Liver (tissue), 3 donors: Measurements from ENCODE around the gene ALK.

ENCODE experiments used
- ATF3 ChIP-seq: IDR thresholded peaks from 2 replicates; pipeline ENCODE4 v1.6.1; 2016; ENCODE audit warnings: antibody characterized with exemption
- CTCF ChIP-seq: fragments of 150-350 bp; IDR thresholded peaks from 2 replicates; pipeline ENCODE4 v1.5.1; 2017; ENCODE audit warnings: improper control_type of control experiment, low read depth, low read length; ENCODE audit not compliant: missing input control
- EGR1 ChIP-seq, 2 donors: IDR thresholded peaks; 2 replicates each; pipeline ENCODE4 v1.6.1; 2016 to 2018; ENCODE audit warnings: antibody characterized with exemption in 2 of 2, low read depth in 2 of 2
- GABPA ChIP-seq, 2 donors: IDR thresholded peaks in 1 of 2; conservative IDR thresholded peaks in 1 of 2; 2 replicates each; pipeline ENCODE4 v1.6.1; 2016; ENCODE audit warnings: antibody characterized with exemption in 2 of 2, mild to moderate bottlenecking in 1 of 2, moderate library complexity in 1 of 2
- JUND ChIP-seq, 2 donors: IDR thresholded peaks; 2 replicates each; pipeline ENCODE4 v1.6.1; 2016; ENCODE audit warnings: antibody characterized with exemption in 2 of 2
- MAX ChIP-seq: IDR thresholded peaks from 2 replicates; pipeline ENCODE4 v1.6.1; 2016; ENCODE audit warnings: antibody characterized with exemption
- RAD21 ChIP-seq, 2 donors: IDR thresholded peaks; 2 replicates each; pipeline ENCODE4 v1.6.1; 2016; ENCODE audit warnings: antibody characterized with exemption in 2 of 2, mild to moderate bottlenecking in 2 of 2
- REST ChIP-seq: IDR thresholded peaks from 2 replicates; pipeline ENCODE4 v1.6.1; 2016; ENCODE audit warnings: antibody characterized with exemption, mild to moderate bottlenecking
- RXRA ChIP-seq, 2 donors: IDR thresholded peaks; 2 replicates each; pipeline ENCODE4 v1.6.1; 2017 to 2018; ENCODE audit warnings: antibody characterized with exemption in 2 of 2, mild to moderate bottlenecking in 1 of 2
- TAF1 ChIP-seq: conservative IDR thresholded peaks from 2 replicates; pipeline ENCODE4 v1.6.1; 2016; ENCODE audit warnings: antibody characterized with exemption, mild to moderate bottlenecking
- YY1 ChIP-seq: IDR thresholded peaks from 2 replicates; pipeline ENCODE4 v1.6.1; 2016; ENCODE audit warnings: antibody characterized with exemption, mild to moderate bottlenecking
- ZBTB33 ChIP-seq: IDR thresholded peaks from 2 replicates; pipeline ENCODE4 v1.6.1; 2016; ENCODE audit warnings: antibody characterized with exemption
- donor health status: healthy.
- donor health status: healthy.

GRCh38 chr2:29260142-29260772, 661.1 kb downstream of the ALK start:
- no peak for TF ChIP-seq TAF1
- TF ChIP-seq GABPA (IDR thresholded peaks at IDR 0.05 in 1 of 2, conservative IDR thresholded peaks at IDR 0.05 in 1 of 2), result no peak
- TF ChIP-seq ZBTB33, result no peak
- no peak for TF ChIP-seq CTCF
- no peak for TF ChIP-seq JUND (IDR thresholded peaks at IDR 0.05)
- no peak for TF ChIP-seq MAX
- TF ChIP-seq ATF3, result no peak
- TF ChIP-seq EGR1 (IDR thresholded peaks at IDR 0.05; ENCODE audit: low read depth in 2 of 2), result no peak
- no peak for TF ChIP-seq REST
- TF ChIP-seq YY1, result no peak
- TF ChIP-seq RAD21 (IDR thresholded peaks at IDR 0.05), result no peak
- no peak for TF ChIP-seq RXRA (IDR thresholded peaks at IDR 0.05)
